Osteoblast (primary cell): ENCODE data around the gene FRMPD2. TPM values are rescaled to one million over a fixed set of nuclear protein-coding genes. Genes with fewer than 3 reads are reported as not detected.

Source experiments
- DNase-seq: peaks from one replicate; pipeline ENCODE4 v3.0.0; 2011; ENCODE audit warnings: low spot score, mixed read lengths; ENCODE audit not compliant: insufficient read length; ENCODE audit errors: missing footprints
- H2AFZ ChIP-seq: 2 replicates; pipeline ENCODE4 v1.6.0; 2011; ENCODE audit warnings: mild to moderate bottlenecking, low read length
- H3K27ac ChIP-seq: 2 replicates; pipeline ENCODE4 v1.5.1; 2011; ENCODE audit warnings: mild to moderate bottlenecking, low read depth, low read length, moderate library complexity
- H3K27me3 ChIP-seq: 2 replicates; pipeline ENCODE4 v1.6.0; 2012; ENCODE audit warnings: mild to moderate bottlenecking, control low read depth, inconsistent platforms, low read length, moderate library complexity; ENCODE audit not compliant: insufficient read depth
- H3K36me3 ChIP-seq: 2 replicates; pipeline ENCODE4 v1.5.1; 2011; ENCODE audit warnings: mild to moderate bottlenecking, low read length, control low read depth, moderate library complexity; ENCODE audit not compliant: insufficient read depth
- H3K4me1 ChIP-seq: 2 replicates; pipeline ENCODE4 v1.5.1; 2011; ENCODE audit warnings: mild to moderate bottlenecking, low read length, control low read depth, moderate library complexity; ENCODE audit not compliant: insufficient read depth
- H3K4me2 ChIP-seq: 2 replicates; pipeline ENCODE4 v1.6.0; 2011; ENCODE audit warnings: mild to moderate bottlenecking, low read length; ENCODE audit not compliant: insufficient read depth
- H3K4me3 ChIP-seq: fragments of 200-600 bp; sonication (generic); 3 replicates; pipeline ENCODE4 v1.5.1; 2012; ENCODE audit warnings: mild to moderate bottlenecking, low read length, inconsistent platforms; ENCODE audit not compliant: insufficient read depth
- H3K79me2 ChIP-seq: 2 replicates; pipeline ENCODE4 v1.6.0; 2012; ENCODE audit warnings: mild to moderate bottlenecking, low read length, control low read depth, inconsistent platforms; ENCODE audit not compliant: insufficient read depth
- H3K9me3 ChIP-seq: 2 replicates; pipeline ENCODE4 v1.5.1; 2011; ENCODE audit warnings: low read depth, low read length, control low read depth
- H4K20me1 ChIP-seq: 2 replicates; pipeline ENCODE4 v1.6.0; 2012; ENCODE audit warnings: mild to moderate bottlenecking, low read length, control low read depth; ENCODE audit not compliant: insufficient read depth
- CTCF ChIP-seq: IDR thresholded peaks from 2 replicates; pipeline ENCODE4 v1.5.1; 2011; ENCODE audit warnings: mild to moderate bottlenecking, low read depth, low read length, moderate library complexity; ENCODE audit errors: extremely low read depth
- total RNA-seq: library from RNA; depleted of rRNA; stranded (reverse); fragments of >200 nt; gene quantifications from 2 replicates; pipeline ENCODE4 v1.2.3, GENCODE V29; 2012

The FRMPD2 gene
- total RNA-seq: 0.59 TPM in 1 of 2 replicates, not detected in the other

- Histone ChIP-seq H3K79me2 (no peaks in the 10 kb centered on the region), H2AFZ (no peak within 1 kb of the TSS), H3K36me3 (no peaks in the 10 kb centered on the region), H3K4me2 (no peak within 1 kb of the TSS), H4K20me1 (no peaks in the 10 kb centered on the region), H3K27me3 (peaks cover 7% of the 10 kb centered on the region), H3K9me3 (no peaks in the 10 kb centered on the region), H3K27ac (no peak within 1 kb of the TSS), H3K4me1 (no peaks in the 10 kb centered on the region), H3K4me3 (no peak within 1 kb of the TSS)
- no peak for TF ChIP-seq CTCF
- no peak for DNase-seq
Measured at GRCh38 chr10:48274636-48275035, at the start of gene FRMPD2. FRMPD2 (minus strand) TSS chr10:48274696; CDS start chr10:48274567, 129 bp downstream.

GRCh38 chr10:48322017-48322416 lies 47.5 kb upstream of the FRMPD2 start:
- no peak for DNase-seq
- H4K20me1 ChIP-seq: peaks cover 39% of the 10 kb centered on the region

GRCh38 chr10:48317321-48317990 lies 43.0 kb upstream of the FRMPD2 start:
- H3K79me2 ChIP-seq: peaks cover 79% of the 10 kb centered on the region
- peaks cover 45% of the 10 kb centered on the region for H4K20me1 ChIP-seq
- H3K9me3 ChIP-seq: no peaks in the 10 kb centered on the region
- no peak for TF ChIP-seq CTCF
- no peak overlapping the region for H3K27ac ChIP-seq
- DNase-seq: no peak
- H2AFZ ChIP-seq: no peak overlapping the region
- H3K36me3 ChIP-seq: no peaks in the 10 kb centered on the region
- H3K4me2 ChIP-seq: no peak overlapping the region
- H3K27me3 ChIP-seq: no peaks in the 10 kb centered on the region
- no peak overlapping the region for H3K4me3 ChIP-seq
- peaks cover 3% of the 10 kb centered on the region for H3K4me1 ChIP-seq

More at GRCh38 chr10:48322017-48322416, 47.5 kb upstream of the FRMPD2 start:
- H3K9me3 ChIP-seq: no peaks in the 10 kb centered on the region
- H3K36me3 ChIP-seq: no peaks in the 10 kb centered on the region
- no peak overlapping the region for H3K4me2 ChIP-seq
- TF ChIP-seq CTCF: no peak
- no peak overlapping the region for H3K4me3 ChIP-seq
- H3K27me3 ChIP-seq: no peaks in the 10 kb centered on the region
- H3K27ac ChIP-seq: peak overlapping the region; percentile 2
- H3K79me2 ChIP-seq: peaks cover 83% of the 10 kb centered on the region
- no peak overlapping the region for H2AFZ ChIP-seq
- H3K4me1 ChIP-seq: peaks cover 5% of the 10 kb centered on the region

GRCh38 chr10:48316236-48316635 lies 41.7 kb upstream of the FRMPD2 start:
- H3K4me1 ChIP-seq: no peaks in the 10 kb centered on the region
- H3K36me3 ChIP-seq: no peaks in the 10 kb centered on the region
- H3K4me3 ChIP-seq: no peak overlapping the region
- no peak overlapping the region for H3K4me2 ChIP-seq
- no peak for TF ChIP-seq CTCF
- H3K27ac ChIP-seq: no peak overlapping the region
- DNase-seq: no peak
- H4K20me1 ChIP-seq: peaks cover 37% of the 10 kb centered on the region
- peaks cover 86% of the 10 kb centered on the region for H3K79me2 ChIP-seq
- no peak overlapping the region for H2AFZ ChIP-seq
- no peaks in the 10 kb centered on the region for H3K27me3 ChIP-seq
- H3K9me3 ChIP-seq: no peaks in the 10 kb centered on the region
